Embryonic facial prominence (tissue), 1 donor: Measurements from ENCODE around the gene KANK2.

Experiments used
- DNase-seq: peaks from one replicate; pipeline ENCODE4 v3.0.0-alpha.2; 2016; ENCODE audit errors: extremely low spot score

The KANK2 gene

DNA sequence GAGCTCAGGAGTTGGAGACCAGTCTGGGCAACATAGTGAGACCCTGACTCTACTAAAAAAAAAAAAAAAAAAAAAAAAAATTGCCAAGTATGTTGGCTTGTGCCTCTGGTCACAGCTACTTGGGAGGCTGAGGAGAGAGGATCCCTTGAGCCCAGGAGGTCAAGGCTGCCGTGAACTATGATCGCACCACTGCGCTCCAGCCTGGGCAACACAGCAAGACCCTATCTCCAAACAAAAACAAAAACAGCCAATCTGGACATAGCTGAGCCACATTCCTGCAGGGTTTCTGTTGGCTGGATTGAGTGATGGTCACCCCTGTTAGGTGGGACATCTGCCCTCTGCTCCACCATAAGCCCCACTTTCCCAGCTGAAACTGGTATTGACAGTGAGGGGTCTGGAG lies 28.5 kb upstream of the KANK2 start:
- DNase-seq = no peak

DNA sequence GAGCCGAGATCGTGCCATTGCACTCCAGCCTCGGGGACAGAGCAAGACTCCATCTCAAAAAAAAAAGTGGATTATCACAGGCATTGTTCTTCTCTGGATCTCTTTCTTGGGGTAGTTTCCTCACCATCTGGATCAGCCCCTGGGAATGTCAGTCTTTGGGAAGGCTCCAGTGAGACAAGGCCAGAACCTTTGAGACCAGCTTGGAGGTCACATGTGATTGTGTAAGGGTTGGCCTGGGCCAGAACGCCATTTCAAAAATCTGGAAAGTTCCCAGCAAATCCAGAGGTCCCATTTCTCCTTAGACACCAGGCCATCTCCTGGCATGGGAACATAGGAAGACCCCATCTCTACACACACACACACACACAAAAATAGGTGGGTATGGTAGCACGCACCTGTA lies 27.8 kb upstream of the KANK2 start:
- no peak for DNase-seq

DNA sequence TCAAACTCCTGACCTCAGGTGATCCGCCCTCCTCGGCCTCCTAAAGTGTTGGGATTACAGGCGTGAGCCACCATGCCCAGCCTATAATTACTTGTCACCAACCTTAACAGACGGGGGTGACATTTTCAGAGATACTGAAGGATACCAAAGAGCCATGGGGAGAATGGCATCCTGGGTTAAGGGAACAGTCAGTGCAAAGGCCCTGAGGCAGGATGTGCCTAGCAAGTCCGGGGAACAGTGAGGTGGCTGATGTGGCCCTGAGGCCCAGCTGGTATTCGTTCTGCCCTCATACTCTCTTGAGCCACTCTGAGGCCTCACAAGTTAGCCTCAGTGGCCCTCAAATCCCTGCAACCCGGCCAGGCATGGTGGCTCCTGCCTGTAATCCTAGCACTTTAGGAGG lies 27.1 kb upstream of the KANK2 start:
- no peak for DNase-seq

DNA sequence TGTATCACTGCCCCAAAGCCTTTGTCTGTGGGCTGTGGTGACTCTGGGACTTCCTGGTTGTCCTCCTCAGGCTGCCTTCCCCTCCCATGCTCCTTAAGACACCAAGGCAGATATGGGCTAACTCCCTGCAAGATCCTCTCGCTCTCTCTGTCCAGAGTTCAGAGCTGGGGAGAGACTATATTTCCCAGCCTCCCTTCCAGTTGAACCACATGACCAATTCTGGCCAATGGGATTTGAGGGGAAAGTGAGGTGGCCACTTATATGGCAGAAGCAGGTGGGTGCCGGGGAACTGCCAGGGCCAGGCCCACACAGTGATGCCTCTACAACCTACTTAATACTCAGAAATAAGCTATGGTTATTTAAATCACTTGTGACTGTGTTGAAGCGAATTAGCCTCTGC lies 25.9 kb upstream of the KANK2 start:
- DNase-seq = no peak

DNA sequence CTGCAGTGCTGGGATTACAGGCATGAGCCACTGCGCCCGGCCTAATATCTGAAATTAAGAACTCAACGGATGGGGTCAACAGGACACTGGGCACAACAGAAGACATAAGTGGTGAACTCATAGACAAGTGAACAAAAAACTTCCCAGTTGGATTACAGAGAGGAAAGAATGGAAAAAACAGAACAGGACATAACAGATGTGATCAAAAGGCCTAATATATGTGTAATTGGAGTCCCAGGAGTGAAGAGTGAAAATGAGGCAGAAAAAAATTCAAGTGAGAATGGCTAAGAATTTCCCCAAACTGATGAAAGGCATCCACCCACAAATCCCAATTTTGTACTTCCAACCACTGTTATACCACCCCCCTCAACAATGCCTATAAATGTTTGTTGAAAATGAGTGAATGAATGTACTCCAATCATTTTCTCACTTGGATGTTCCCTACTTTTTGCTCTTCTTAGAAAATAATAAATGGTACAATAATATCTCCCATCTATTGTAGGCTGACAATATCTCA lies 23.8 kb upstream of the KANK2 start:
- DNase-seq = no peak

DNA sequence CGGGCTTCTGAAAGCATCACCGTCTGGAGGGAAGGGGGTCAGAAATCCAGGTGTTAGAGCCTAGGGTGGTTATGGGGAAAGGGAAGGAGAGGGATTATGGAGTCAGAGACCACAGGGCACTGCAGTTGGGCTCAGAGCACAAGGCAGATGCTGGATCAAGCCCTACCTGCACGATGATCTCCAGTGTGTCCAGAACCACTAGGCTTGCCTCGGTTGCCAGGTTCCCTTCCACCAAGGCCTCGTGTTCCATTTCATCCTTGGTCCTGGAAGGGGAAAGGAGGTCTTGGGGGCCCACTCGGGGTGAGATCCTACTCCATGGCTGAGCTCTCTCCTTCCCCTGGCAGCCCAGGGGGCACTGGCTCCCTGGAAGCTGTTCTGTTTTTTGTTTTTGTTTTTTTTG lies 17.0 kb upstream of the KANK2 start:
- no peak for DNase-seq

DNA sequence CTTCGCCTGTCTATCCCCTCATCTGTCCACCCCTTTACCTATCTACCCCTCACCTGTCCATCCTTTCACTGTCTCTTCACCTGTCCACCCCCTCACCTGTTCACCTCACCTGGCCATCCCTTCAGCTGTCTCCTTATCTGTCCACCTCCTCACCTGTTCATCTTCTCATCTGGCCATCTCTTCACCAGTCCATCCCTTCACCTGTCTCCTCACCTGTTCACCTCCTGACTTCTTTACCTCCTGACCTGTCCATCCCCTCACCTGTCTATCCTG lies 13.2 kb upstream of the KANK2 start:
- DNase-seq = no peak

DNA sequence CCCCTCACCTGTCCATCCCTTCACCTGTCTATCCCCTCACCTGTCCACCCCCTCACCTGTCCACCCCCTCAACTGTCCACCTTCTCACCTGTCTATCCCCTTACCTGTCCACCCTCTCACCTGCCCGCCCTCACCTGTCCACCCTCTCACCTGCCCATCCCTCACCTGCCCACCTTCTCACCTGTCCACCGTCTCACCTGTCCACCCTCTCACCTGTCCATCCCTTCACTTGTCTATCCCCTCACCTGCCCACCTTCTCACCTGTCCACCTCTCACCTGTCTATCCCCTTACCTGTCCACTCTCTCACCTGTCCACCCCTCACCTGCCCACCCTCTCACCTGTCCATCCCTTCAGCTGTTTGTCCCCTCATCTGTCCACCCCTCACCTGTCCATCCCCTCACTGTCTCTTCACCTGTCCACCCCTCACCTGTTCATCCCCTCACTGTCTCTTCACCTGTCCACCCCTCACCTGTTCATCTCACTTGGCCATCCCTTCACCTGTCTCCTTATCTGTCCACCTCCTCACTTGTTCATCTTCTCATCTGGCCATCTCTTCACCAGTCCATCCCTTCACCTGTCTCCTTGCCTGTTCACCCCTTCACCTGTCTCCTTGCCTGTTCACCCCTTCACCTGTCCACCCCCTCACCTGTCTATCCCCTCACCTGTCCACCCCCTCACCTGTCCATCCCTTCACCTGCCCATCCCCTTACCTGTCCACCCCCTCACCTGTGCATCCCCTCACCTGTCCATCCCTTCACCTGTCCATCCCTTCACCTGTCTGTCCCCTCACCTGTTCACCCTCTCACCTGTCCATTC lies 12.7 kb upstream of the KANK2 start:
- no peak for DNase-seq

DNA sequence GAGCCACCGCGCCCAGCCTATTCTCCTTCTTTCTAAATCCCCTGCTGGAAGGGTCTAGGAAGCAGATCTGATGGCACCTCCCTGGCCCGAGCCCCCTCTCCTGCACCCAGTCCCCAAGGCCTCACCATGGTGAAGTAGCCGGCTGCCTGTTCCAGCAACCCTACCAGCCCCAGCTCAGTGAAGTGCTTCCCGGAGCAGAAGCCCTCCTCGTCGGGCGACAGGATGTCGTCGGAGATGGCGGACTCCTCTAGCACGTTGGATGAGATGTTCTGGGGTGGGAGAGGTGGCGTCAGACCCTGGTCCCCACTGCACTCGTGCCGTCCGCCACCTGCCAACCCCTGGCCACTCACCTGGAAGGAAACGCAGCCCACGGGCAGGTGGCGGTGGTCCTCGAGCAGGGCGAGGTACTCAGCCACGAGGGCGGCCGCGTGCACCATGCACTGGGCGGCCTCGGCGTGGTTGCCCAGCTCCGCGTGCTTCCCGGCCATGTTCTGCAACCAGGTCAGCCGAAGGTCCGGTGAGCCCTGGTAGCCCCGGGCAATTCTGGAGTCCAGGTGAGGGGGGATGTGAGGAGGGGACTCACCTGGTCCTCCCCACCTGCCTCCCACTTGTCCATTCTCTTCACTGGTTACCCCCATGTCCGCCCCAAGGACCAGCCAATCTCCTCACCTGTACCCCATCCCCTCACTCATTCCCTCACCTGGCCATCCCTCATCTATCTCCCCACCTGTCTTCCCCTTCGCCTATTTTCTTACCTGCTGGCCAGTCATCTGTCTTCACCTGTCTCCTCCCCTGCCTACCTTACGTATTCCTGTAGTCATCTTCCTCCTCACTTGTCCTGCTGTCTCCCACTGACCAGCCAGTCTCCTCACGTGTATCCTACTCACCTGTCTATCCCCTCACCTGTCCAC lies 11.5 kb upstream of the KANK2 start:
- no peak for DNase-seq

DNA sequence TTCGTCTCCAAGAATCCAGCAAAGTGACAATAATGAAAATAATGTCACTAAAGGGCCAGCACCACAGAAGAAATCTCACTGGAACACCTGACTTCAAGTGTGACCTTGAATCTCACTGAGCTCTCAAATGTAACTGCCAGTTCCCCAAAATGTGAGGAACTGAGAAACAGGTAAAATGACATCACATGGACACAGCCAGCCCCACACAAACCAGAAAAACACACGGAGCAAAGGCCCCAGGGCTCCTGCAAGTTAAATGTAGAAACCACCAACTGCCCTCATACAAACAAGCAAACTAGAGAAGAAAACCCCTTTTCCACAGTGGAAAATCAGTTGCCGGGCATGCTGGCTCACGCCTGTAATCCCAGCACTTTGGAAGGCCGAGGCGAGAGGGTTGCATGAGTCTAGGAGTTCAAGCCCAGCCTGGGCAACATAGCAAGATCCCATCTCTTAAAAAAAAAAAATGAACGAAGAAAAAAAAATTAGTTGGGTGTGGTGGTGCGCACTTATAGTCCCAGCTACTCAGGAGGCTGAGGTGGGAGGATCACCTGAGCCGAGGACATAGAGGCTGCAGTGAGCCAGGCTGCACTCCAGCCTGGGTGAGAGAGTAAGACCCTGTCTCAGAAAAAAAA lies 8.7 kb upstream of the KANK2 start:
- no peak for DNase-seq

DNA sequence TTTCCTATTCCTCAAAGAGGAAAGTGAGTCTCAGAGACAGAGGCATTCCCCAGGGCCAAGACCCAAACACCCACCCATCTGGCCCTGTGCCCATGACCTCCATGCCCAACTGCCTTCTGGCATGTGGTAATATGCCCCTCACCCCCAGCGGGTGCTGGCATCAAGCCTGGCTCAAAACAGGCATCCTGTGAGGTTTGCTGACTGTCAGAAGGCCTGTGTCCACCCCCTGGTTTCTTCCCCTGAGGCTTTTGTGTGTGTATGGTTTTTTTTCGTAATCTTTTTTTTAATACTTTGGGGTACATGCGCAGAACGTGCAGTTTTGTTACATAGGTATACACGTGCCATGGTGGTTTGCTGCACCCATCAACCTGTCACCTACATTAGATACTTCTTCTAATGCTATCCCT lies 7.6 kb upstream of the KANK2 start:
- DNase-seq = no peak

DNA sequence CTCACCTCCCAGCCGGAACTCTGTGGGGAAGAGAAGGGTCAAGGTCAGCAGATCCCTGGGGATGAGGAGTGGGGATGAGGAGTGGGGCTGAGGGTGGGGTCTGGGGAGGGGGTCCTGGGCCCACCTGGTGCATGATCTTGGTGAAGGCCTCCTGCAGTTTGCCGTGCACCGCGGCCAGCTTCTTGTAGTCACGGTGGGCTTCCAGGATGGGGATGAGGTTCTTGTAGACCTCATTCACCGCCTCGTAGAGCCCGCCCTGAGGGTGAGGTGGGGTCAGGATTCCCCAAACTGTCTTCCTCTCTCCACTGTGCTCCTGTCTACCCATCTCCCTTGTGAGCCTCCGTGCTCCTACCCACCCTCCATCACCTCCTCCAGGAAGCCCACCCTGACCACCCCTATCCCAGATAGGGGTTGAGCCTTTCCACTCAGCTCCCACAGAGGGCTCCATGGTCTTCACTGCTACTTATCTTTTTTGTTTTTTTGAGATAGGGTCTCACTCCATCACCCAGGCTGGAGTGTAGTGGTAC lies 6.8 kb upstream of the KANK2 start:
- DNase-seq = no peak

DNA sequence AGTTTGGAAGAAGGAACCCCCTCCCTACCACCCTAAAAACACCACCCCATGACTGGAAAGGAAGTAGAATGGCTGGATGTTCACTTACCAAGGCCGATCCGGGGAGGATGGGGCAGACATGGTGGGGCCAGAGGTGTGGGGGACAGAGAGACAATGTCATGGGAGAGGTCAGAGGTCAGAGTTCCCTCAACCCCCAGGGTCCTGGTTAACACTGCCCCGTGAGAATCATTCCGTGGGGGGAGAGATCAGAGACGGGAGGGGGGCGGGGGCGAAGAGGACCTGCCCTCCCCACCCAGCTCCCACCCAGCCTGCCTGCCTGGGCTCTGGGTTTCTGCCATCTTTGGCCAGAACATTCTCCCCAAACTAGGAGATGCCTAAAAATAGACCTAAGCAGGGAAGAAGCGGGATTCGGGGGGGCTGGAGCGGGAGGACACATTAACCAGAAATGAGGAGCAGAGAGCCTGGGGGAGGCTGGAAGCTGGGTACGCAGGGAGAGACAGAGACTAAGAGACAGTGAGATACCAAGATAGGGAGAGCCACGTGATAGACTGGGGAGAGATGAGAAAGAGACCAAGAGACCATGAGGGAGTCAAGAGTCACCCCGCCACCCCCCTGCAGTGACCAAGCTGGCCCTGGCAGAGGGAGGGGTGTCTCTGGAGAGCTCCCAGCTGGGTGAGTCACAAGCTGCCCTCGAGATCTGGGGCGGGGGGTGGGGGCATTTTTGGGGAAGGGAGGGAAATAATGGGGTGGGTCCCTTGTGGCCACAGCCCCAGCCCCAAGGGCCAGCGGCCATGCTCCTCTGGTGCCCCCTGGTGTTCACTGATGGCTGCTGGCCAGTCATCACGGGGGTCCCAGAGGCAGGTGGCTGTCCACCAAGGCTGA lies 6.1 kb upstream of the KANK2 start:
- no peak for DNase-seq

DNA sequence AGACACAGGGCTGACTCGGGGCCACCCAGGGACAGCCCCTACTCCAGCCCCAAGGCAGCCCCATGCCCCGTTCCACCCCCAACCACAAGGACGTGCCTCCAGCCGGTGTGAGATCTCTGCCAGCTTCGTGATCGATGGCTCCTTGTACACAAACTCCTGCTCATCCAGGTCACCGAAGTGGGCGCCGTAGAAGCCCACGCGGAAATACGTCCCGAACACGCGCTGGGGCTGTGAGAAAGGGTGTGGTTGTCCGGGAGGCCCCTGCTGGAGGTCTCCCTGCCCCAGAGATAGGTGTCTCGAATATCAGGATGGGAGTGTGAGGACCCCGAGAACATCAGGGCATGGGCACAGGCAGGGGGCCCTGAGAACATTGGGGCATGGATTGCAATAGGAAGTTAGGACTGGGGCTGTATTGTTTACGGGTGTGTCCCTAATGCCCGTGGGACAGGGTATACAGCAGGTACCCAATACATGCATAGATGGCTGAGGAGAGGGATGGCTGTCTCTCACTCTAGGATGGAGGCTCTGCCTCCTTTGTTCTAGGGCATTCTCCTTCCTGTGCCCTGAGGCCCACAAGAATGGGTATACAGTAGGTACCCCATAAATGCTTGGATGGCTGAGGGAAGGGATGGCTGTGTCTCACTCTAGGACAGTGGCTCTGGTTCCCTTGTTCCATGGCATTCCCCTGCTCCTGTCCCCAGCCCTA lies 5.3 kb upstream of the KANK2 start:
- DNase-seq = no peak

DNA sequence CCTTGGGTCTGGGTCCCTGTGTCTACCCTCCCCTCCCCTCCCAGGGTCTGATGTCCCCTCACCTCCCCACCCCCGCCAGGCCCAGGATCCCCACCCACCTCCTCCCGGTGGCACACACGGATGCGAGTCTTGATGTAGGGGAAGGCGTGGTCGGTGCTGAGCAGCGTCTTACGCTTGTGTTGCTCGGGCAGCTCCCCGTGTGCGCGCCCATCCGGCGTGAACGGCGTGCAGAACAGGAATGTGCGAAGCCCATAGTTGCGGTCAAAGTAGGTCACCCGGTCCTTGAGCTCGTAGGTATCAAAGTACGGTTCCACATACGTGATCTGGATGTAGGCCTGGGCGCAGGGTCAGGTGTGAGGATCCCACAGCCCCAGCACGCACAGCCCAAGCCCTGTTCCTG lies 4.4 kb upstream of the KANK2 start:
- DNase-seq = no peak

DNA sequence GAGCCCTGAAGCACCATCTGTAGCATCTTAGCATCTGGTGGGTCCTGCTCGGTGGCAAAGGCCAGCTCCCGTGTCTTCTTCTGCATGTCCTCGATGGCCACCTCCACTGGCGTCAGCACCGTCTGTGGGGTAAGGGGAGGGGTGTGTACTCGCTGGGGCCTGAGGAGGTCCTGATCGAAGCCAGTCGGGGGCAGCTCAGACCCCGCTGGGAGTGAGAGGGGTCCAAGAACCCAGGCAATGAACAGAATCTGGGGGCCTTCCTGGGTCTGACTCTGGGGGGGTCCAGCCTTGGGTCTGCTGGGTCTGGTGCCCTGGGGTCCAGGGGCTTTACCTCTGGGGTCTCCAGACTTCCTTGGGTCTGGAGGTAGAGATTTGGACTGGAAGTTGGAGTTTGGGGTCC lies 3.6 kb upstream of the KANK2 start:
- DNase-seq = no peak

DNA sequence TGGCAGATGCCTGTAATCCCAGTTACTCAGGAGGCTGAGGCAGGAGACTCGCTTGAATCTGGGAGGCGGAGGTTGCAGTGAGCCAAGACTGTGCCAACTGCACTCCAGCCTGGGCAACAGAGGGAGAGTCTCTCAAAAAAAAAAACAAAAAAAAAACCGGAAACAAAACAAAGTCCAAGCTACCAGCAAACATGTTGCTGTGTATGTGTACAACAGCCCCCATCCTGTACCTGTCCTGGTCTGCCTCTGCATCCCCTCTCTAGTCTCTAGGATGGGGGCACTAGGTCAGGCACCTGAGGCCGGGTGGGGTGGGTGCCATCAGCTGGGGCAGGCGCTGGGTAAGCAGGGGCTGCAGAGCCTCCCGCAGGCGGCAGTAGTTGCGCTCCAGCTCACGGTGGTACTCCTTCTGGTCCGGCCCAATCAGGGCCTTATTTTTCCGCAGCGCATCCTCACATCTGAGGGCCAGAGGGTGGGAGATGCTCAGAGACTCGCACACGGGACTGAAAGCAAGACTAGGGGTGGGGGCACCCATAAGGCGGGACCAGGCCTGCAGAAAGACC lies 2.8 kb upstream of the KANK2 start:
- no peak for DNase-seq

DNA sequence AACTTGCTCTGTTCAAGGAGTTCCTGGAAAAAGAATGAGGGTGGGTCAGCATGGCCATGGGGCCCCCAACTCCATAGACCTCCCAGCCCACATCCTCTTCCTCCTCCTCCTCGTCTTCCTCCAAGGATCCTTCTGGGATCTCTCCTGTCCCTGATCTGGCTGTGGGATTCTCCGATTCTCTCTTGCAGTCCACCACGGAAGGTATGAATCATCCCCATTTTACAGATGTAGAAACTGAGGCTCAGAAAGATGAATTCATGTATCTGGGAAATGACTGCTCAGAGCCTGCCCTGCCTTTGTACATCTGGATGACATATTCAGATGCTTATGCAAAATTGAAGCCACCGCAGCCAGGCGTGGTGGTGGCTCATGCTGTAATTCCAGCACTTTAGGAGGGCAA lies 2.2 kb upstream of the KANK2 start:
- DNase-seq = no peak

DNA sequence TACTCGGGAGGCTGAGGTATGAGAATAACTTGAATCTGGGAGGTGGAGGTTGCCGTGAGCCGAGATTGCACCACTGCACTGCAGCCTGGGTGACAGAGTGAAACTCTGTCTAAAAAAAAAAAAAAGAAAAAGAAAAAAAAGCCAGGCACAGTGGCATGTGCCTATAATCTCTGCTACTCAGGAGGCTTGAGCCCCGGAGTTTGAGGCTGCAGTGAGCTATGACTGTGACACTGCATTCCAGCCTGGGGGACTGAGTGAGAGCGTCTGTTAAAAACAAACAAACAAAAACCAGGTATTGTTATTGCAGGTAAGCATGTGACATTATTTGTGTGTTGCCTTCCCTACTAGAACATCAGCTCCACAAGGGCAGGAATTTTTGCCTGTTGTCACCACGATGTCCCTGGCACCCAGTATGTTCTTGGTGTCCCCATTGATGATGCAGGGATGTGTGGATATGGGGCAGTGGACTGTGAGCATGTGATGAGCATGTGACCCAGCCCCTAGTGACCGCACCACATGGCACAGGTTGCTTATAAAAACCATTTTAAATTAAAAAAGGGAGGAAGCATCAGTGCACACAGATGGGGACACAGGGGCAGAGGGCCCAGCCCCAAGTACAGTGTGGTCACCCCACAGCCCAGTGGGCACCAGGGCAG lies 1.6 kb upstream of the KANK2 start:
- no peak for DNase-seq

DNA sequence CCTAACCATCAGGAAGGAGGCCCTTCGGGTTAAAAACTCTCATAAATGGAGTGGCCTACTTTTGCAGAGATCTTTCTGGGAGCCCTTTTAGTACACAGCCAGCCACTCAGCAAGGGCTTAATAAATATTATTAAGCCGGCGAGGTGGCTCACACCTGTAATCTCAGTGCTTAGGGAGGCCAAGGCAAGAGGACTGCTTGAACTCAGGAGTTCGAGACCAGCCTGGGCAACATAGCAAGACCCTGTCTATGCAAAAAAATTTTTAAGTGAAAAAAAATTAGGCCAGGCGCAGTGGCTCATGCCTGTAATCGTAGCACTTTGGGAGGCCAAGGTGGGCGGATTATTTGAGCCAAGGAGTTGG lies 810 bp upstream of the KANK2 start:
- DNase-seq = no peak
